IPS-NIHi7 (cell line): Measurements from ENCODE around the gene TAF1B.
"Not testable (repeated sequence)": the region's sequence is repeated elsewhere in the genome, so short reads cannot be mapped to it uniquely, and the experiment has no call there.

Source experiments
- DNase-seq: peaks from one replicate; pipeline ENCODE4 v3.0.0; 2012; ENCODE audit warnings: mixed read lengths; ENCODE audit errors: extremely low spot score

TAF1B gene

DNA sequence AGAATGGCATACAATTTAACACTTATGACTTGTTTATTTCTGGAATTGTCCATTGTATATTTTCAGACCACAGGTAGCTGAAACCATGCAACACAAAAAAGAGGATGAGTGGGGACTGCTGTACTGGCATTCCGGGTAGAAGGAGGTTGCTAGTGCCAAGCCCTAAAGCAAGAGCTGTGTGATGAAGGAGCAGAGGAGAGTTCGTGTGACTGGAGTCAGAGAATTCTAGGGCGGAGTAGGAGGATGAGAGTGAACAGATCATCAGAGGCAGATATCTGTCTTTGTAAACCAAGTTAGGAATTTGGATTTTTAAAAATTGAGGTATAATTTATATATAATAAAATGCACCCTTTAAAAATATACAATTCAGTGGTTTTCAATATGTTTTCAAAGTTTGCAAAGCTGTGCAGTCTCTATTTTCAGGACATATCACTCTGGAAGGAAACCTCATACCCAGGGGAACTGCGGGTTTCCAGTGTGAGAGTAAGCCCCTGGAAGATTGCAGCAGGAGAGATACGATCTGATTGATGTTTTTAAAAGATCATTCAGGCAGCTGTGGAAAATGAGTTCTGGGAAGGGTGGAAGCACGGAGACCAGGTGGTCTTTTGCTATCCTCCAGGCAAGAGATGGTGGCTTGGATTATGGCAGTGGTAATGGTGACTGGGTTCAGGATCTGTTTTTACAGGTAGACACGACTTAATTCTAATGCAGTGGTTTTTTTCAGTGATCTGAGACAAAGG, 36.4 kb downstream of the TAF1B start:
- no peak for DNase-seq

GRCh38 chr2:9883897-9884296, 40.6 kb downstream of the TAF1B start:
- DNase-seq: no peak

DNA sequence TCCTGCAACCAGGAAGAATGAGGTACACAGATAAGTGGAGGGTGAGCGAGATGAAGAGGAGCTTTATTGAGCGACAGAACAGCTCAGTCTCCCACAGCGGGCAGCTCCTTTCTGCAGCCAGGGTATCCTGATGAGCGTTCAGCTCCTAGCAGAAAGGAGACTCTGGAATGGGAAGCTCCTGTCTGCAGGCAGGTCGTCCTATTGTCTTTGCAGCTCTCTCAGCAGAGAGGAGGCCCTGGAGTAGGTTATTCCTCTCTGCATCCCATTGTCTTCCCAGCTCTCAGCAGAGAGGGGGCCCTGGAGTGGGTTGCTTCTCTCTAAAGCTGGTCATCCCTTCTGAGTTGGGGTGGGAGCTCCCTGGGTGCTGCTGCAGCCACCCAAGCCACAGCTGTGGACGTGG, 41.2 kb downstream of the TAF1B start:
- no peak for DNase-seq

GRCh38 chr2:9885036-9885684, 41.9 kb downstream of the TAF1B start:
- DNase-seq: no peak

DNA sequence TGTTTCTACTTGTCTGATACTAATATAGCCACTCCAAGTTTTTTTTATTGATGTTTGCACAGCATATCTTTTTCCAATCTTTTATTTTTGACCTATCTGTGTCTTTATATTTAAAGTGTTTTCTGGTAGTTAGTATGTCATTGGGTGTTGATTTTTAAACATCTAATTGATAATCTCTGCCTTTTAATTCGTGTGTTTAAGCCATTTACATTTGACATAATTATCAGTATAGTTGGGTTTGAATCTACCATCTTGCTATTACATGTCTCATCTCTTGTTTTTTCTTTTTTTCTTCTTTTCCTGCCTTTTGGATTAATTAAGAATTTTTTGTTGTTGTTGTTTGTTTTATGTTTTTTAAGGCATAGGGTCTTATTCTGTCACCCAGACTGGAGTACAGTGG, 44.2 kb downstream of the TAF1B start:
- no peak for DNase-seq

DNA sequence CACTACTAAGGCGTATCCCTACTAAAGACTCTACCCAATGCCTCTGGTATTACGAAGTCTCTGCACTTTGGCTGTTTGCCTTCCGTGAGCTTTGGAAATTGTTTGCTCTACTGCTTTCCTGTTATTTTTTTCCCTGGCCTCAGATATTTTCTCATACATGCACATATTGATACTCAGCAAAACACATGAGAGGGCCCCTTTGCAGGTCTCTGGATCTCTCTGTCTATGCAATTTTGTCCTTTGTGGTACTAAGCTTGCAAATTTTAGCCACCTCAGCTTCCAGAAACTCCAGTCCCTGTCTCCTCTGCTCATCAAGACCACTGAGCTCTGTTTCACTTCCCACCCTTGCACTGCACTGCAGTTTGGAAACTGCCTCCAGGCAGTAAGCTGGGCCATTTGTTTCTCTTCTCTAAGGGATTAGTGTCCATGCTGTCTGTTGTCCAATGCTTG, 46.6 kb downstream of the TAF1B start:
- no peak for DNase-seq

DNA sequence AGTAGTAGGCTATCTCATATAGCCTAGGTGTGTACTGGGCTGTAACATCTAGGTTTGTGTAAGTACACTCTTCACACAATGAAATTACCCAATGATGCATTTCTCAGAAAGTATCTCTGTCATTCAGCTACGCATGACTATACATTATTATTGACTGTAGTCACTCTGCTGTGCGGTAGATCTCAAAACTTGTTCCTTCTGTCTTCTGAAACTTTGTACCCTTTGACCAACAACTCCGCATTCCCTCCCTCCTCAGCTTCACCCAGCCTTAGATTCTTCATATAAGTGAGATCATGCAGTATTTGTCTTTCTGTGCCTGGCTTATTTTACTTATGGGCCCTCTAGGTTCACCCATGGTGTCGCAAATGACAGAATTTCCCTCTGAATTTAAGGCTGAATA, 49.0 kb downstream of the TAF1B start:
- DNase-seq: no peak

DNA sequence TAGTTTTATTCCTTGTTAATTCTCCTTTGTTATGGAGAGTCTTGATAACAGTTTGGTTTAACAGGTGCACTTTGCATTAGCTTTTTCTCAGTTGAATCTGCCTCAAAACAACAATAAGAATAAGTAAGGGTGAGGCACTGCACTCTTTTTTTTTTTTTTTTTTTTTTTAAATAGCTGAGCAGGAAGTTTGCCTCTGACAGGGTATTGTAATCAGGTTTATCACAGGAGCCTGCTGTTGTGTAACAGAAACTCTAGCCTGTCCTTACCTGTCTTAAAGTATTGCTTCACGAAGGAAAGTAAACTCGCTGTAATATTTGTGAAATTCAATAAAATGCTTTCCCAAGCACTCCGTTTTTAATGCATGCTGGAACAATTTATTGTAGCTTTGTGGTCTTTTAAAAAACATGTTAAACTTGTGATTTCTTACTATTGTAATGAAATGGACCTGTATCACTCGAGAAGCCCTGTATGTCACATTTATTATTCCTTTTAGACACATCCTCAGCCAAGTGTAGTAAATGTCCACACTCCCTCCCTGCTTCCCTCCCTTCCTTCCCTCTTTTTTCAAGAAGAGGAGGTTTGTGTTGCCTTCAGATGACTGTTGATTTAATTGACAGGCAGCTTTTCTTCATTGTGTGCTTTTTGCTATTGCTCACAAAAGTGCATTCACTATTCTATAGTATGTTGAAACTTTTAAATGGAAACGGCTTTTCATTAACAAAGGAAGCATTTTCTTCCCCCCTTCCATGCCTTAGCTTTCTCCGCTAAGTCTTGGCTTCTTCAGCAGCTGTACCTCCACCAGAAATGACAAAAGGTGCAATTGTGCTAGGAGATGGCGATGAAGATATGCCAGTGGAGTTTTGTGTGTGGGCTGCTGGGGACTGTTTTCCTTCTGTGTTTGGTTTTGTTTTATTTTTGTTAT, 52.7 kb downstream of the TAF1B start:
- DNase-seq: no peak

GRCh38 chr2:9897331-9897737, 54.1 kb downstream of the TAF1B start:
- no peak for DNase-seq

DNA sequence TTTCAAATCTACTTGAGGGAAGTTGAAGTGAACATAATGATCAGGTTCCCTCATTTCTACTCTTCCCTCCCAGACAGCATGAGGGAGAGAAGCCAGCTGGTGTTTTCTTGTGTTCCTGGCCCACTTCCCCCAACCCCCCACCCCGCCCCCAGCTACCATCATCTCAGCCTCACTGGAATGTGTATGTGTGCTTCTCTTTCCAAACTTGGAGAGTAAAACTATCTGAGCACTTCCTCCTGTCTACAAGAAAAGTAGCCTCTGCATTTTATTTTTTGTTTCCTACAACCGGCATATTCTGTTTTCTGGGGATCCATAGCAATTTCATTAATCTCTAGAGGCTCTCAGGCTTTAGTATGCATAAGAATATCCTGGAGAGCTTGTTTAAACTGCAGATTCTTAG, 54.6 kb downstream of the TAF1B start:
- DNase-seq: no peak

DNA sequence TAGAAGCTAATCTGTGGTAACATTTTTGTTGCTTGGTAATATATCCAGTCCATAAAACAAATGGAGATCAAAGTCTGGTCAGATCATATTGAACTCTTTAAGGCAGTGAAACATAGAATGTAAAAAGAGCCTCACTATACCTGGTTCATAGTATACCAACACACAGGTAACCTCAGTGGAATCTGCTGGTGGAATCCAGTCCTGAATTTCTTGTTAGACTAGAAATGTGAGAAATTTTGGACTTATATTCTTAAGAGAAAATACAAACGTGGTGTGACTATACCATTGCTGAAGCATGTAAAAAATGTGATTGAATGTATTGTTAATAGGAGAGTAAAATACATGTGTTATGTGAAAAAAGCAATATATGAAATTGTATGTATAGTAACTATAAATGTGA, 62.1 kb downstream of the TAF1B start:
- DNase-seq: no peak

DNA sequence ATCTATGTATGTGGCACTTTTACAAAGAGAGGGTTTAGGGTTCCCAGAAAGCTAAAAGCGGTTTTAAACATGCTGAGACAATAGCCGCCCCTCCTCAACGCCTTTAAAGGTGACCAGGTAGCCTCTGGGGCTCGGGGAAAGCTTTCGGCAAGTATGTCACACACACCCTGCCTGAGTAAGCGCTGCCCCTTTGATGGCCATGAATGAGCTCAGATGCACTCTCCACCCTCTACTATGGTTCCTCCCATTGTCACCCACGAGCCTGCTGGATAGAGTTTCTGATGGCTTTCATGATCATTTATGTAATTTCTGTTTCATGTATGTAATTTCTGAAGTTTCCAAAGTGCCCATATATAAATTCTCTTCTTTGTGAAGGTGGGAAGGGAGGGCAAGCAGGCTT, 64.1 kb downstream of the TAF1B start:
- DNase-seq: no peak

DNA sequence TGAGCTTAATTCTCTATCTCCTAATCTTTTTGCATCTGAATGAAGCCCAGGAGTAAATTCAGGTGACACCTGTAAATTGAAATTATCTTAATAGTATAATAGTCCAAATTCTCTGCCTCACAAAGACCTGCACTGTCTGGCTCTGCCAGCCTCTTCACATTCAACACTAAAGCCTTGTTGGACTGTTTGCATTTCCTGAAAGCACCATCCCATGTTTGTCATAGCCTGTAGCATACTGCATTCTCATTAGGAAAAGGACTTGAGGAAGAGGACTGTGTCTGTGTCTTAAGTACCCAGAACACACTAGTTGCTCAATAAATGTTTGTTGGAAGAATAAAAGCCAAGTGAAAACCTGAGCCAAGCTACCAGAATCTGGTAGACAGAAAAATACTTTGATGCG, 65.4 kb downstream of the TAF1B start:
- DNase-seq: no peak

- DNase-seq: no peak
Observed at GRCh38 chr2:9909106-9909505, 65.8 kb downstream of the TAF1B start.

- DNase-seq: no peak
Observed at GRCh38 chr2:9910699-9911098, 67.4 kb downstream of the TAF1B start.

DNA sequence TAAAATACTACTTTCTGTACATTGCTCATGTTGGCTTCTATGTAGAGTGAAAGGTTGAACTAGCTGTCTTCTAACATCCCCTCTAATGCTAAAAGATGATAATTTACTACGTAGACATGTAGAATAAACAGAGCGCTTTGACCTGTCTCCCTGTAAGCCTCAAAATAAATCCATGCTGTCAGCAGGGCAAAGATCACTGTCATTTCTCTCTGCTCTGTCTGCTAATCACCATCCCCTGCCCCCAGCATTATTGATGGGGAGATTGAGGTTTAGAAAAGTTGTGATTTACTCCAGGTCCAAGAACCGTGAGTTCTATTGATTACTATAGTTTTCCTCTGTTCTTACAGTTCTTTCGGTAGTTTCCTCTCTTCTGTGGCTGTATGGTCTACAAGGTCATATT, 69.2 kb downstream of the TAF1B start:
- DNase-seq: no peak

DNA sequence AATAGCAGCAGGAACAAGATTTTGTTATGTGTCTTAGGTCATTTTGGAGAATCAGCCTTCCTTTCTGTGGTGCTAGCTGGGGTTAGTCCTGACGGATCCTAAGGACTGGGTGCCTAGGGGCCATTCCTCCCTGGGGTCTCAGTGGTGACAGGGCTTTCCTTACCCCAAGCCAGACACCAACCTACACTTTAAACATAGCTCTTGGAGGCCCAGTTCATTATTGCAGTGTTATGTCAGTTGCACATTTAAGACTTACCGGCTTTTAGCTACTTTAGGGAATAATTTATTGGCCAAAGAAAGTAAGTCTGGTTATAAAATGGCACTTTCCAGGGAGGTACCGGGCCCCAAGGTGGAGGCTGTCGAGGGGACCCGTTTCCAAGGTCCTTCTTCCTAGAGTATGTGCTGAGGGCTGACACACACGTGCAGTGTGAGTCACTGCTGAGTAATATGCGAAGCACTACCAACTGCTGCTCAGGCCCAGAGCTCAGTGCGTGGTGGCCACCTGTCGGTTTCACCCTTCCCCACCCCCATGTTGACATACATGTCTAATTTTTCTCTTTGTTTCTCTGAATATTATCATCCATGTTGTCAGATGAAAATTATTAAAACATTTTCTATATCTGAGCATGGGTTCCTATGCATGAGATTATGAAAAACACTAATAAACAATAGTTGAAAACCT, 71.3 kb downstream of the TAF1B start:
- DNase-seq: no peak

DNA sequence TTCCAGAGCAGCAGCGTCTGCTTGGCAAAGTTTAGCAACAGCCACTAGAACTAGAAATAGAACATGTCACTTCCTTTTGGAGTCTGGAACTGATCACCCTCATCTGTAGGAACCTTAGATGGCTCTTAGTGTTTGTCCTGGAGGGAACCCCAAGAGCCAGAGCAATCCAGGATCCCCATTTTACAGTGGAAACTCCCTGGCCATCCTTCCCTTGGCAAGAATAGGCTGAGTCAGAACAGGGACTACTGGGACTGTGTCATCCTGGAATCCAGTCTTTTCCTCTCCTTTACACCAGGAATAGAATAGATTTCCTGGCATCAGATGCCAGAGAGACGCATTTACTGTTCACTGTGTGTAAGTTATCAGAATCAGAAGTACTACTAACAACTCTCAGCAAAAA, 75.0 kb downstream of the TAF1B start:
- DNase-seq: no peak

GRCh38 chr2:9919512-9919911, 76.2 kb downstream of the TAF1B start:
- DNase-seq: no peak

DNA sequence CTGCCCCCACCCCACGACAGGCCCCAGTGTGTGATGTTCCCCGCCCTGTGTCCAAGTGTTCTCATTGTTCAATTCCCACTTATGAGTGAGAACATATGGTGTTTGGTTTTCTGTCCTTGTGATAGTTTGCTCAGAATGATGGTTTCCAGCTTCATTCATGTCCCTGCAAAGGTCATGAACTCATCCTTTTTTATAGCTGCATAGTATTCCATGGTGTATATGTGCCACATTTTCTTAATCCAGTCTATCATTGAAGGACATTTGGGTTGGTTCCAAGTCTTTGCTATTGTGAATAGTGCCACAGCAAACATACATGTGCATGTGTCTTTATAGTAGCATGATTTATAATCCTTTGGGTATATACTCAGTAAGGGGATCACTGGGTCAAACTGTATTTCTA, 83.7 kb downstream of the TAF1B start:
- not testable (repeated sequence) for DNase-seq

DNA sequence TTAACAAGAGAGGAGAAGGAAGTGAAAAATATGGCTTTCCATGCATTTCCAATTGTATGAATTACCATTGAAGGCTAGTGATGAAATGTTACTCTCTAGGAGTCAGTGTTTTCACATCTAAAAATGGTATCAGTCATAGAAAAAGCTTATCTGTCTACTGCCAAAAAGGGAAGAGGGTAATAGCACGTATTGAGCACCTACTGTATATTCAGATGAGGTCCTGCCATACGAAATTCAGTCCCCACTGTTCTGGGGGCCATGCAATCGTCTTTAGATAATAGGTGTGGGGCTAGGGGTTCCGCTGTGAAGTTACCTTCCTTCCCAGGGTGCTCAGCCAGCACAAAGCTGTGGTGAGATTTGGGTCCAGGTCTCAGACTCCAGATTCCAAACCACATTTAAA, 94.0 kb downstream of the TAF1B start:
- DNase-seq: no peak

DNA sequence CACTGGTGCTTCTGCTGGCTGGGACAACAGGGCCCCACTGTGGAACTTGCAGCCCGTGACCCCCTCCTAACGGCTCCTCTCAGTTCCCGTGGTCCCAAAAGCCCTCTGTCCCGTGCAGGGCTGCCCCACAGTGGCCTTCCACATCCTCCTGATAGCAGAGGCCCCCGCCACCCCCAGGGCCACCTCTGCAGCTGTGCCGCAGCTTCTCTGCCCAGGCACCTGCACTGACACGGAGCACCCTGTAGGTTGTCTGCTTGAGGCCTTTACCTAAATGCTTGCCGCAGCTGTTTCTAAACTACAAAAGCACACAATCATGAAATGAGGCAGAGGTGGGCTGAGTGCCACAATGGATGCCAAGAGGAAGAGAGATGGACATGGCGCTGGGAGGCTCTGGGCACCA, 94.7 kb downstream of the TAF1B start:
- DNase-seq: no peak
